ENCODE results near the gene RHBDL2. TPM values are rescaled to one million over a fixed set of nuclear protein-coding genes. Genes with fewer than 3 reads are reported as not detected.

The RHBDL2 gene
- total and polyA plus RNA-seq, 2 of the 13 experiments (the other 11 are each of a cell fraction or from before 2014, with no cell fraction given) = 3.3 to 5.4 TPM

DNA sequence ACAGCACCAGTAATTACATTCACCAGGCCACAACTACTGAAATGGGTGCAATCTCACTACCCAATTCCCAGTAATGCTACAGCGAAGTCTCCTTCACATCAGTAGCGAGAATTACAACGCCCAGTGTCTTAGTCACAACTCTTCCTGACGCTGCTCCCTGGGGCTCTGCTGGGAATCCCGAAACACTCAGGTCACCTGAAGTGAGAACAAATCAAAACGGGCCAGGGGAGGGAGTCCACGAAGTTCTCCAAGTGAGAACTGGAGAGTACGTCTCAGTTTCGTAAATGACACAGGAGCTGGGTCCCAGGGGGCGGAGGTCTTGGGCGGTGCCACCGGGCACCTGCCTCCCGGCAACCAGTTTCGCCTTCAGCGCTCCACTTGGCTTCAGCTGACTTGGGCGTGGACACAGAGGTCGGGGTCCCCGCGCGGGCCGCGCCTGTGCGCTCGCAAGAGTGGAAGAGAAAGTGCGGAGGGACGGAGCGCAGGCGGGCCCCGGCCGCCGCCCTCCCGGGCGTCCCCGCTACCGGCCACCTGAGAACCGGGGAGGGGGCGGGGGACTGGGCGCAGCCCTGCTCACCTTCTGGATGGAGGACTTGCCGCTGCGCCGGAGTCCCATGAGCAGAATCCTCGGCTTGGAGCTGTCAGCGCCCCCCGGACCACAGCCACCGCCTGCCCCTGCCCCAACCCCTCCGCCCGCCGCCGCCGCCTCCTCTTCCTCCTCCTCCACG lies 82.6 kb downstream of the RHBDL2 start (continued):
- TF ChIP-seq, protein P1, sequence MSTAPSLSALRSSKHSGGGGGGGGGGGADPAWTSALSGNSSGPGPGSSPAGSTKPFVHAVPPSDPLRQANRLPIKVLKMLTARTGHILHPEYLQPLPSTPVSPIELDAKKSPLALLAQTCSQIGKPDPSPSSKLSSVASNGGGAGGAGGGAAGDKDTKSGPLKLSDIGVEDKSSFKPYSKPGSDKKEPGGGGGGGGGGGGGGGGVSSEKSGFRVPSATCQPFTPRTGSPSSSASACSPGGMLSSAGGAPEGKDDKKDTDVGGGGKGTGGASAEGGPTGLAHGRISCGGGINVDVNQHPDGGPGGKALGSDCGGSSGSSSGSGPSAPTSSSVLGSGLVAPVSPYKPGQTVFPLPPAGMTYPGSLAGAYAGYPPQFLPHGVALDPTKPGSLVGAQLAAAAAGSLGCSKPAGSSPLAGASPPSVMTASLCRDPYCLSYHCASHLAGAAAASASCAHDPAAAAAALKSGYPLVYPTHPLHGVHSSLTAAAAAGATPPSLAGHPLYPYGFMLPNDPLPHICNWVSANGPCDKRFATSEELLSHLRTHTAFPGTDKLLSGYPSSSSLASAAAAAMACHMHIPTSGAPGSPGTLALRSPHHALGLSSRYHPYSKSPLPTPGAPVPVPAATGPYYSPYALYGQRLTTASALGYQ (CRISPR knock-in tag; IDR thresholded peaks at IDR 0.05) = 0 out of 2 replicates have a peak, but pooled peaks have one; percentile 20
- TF ChIP-seq SALL1 (CRISPR knock-in tag; IDR thresholded peaks at IDR 0.05) (peak; percentile 4; the same call in 1 of the 2 replicates), HNRNPLL (IDR thresholded peaks at IDR 0.05; ENCODE audit: low read depth, low read length, poor library complexity, severe bottlenecking) (peak; percentile 40), ZNF660 (CRISPR knock-in tag; IDR thresholded peaks at IDR 0.05; ENCODE audit: borderline replicate concordance, low read depth) (no peak), ASH2L (IDR thresholded peaks at IDR 0.05; ENCODE audit: insufficient read length, low read depth, low read length) (peak; percentile 7), MED1 (CRISPR knock-in tag; IDR thresholded peaks at IDR 0.05) (0 out of 2 replicates have a peak, but pooled peaks have one; percentile 9), ZSCAN29 (CRISPR knock-in tag; conservative IDR thresholded peaks at IDR 0.05) (no peak), ZNF737 (CRISPR knock-in tag; IDR thresholded peaks at IDR 0.05; ENCODE audit: borderline replicate concordance) (0 out of 2 replicates have a peak, but pooled peaks have one; percentile 45), CENPT (CRISPR knock-in tag; IDR thresholded peaks at IDR 0.05; ENCODE audit: low read depth) (no peak), ZNF367 (CRISPR knock-in tag; IDR thresholded peaks at IDR 0.05; ENCODE audit: borderline replicate concordance) (0 out of 2 replicates have a peak, but pooled peaks have one; percentile 51), PHB2 (IDR thresholded peaks at IDR 0.05; ENCODE audit: partially characterized antibody) (no peak), CHD4 (IDR thresholded peaks at IDR 0.05; ENCODE audit: borderline replicate concordance, low read length) (0 out of 2 replicates have a peak, but pooled peaks have one; percentile 34)
- TF ChIP-seq, protein P2, sequence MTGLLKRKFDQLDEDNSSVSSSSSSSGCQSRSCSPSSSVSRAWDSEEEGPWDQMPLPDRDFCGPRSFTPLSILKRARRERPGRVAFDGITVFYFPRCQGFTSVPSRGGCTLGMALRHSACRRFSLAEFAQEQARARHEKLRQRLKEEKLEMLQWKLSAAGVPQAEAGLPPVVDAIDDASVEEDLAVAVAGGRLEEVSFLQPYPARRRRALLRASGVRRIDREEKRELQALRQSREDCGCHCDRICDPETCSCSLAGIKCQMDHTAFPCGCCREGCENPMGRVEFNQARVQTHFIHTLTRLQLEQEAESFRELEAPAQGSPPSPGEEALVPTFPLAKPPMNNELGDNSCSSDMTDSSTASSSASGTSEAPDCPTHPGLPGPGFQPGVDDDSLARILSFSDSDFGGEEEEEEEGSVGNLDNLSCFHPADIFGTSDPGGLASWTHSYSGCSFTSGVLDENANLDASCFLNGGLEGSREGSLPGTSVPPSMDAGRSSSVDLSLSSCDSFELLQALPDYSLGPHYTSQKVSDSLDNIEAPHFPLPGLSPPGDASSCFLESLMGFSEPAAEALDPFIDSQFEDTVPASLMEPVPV (CRISPR knock-in tag; IDR thresholded peaks at IDR 0.05) = 0 out of 2 replicates have a peak, but pooled peaks have one; percentile 51
- TF ChIP-seq, protein P3, sequence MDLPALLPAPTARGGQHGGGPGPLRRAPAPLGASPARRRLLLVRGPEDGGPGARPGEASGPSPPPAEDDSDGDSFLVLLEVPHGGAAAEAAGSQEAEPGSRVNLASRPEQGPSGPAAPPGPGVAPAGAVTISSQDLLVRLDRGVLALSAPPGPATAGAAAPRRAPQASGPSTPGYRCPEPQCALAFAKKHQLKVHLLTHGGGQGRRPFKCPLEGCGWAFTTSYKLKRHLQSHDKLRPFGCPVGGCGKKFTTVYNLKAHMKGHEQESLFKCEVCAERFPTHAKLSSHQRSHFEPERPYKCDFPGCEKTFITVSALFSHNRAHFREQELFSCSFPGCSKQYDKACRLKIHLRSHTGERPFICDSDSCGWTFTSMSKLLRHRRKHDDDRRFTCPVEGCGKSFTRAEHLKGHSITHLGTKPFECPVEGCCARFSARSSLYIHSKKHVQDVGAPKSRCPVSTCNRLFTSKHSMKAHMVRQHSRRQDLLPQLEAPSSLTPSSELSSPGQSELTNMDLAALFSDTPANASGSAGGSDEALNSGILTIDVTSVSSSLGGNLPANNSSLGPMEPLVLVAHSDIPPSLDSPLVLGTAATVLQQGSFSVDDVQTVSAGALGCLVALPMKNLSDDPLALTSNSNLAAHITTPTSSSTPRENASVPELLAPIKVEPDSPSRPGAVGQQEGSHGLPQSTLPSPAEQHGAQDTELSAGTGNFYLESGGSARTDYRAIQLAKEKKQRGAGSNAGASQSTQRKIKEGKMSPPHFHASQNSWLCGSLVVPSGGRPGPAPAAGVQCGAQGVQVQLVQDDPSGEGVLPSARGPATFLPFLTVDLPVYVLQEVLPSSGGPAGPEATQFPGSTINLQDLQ (CRISPR knock-in tag; IDR thresholded peaks at IDR 0.05) = 0 out of 2 replicates have a peak, but pooled peaks have one; percentile 25
- TF ChIP-seq, protein P4, sequence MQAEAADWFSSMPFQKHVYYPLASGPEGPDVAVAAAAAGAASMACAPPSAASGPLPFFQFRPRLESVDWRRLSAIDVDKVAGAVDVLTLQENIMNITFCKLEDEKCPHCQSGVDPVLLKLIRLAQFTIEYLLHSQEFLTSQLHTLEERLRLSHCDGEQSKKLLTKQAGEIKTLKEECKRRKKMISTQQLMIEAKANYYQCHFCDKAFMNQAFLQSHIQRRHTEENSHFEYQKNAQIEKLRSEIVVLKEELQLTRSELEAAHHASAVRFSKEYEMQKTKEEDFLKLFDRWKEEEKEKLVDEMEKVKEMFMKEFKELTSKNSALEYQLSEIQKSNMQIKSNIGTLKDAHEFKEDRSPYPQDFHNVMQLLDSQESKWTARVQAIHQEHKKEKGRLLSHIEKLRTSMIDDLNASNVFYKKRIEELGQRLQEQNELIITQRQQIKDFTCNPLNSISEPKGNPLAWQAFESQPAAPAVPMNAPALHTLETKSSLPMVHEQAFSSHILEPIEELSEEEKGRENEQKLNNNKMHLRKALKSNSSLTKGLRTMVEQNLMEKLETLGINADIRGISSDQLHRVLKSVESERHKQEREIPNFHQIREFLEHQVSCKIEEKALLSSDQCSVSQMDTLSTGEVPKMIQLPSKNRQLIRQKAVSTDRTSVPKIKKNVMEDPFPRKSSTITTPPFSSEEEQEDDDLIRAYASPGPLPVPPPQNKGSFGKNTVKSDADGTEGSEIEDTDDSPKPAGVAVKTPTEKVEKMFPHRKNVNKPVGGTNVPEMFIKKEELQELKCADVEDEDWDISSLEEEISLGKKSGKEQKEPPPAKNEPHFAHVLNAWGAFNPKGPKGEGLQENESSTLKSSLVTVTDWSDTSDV (CRISPR knock-in tag; IDR thresholded peaks at IDR 0.05) = 0 out of 2 replicates have a peak, but pooled peaks have one; percentile 19
- TF ChIP-seq, protein P5, sequence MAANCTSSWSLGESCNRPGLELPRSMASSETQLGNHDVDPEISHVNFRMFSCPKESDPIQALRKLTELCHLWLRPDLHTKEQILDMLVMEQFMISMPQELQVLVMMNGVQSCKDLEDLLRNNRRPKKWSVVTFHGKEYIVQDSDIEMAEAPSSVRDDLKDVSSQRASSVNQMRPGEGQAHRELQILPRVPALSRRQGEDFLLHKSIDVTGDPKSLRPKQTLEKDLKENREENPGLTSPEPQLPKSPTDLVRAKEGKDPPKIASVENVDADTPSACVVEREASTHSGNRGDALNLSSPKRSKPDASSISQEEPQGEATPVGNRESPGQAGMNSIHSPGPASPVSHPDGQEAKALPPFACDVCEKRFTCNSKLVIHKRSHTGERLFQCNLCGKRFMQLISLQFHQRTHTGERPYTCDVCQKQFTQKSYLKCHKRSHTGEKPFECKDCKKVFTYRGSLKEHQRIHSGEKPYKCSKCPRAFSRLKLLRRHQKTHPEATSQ (CRISPR knock-in tag; IDR thresholded peaks at IDR 0.05; ENCODE audit: borderline replicate concordance) = 0 out of 2 replicates have a peak, but pooled peaks have one; percentile 23
